RWPE2 (cell line): ENCODE data around the gene CKAP4.

Experiments used
- ATAC-seq: fragments of 200-7000 bp; cut with Tn5 transposase; 3 replicates; pipeline ENCODE4 v1.9.1; 2021; ENCODE audit warnings: low read depth
- DNase-seq: peaks from one replicate; pipeline ENCODE4 v3.0.0-alpha.2; 2020; ENCODE audit warnings: low spot score
- H3K27ac ChIP-seq: fragments of 450-650 bp; 2 replicates; pipeline ENCODE4 v1.5.1; 2017; ENCODE audit warnings: mild to moderate bottlenecking; ENCODE audit not compliant: poor library complexity, severe bottlenecking
- H3K27me3 ChIP-seq: fragments of 250-450 bp; sonication (Bioruptor Pico); 2 replicates; pipeline ENCODE4 v1.5.1; 2021; ENCODE audit warnings: mild to moderate bottlenecking, moderate library complexity; ENCODE audit not compliant: insufficient read depth, poor library complexity, severe bottlenecking
- H3K36me3 ChIP-seq: fragments of 250-450 bp; sonication (Bioruptor Pico); 2 replicates; pipeline ENCODE4 v1.5.1; 2020; ENCODE audit warnings: low read depth, mild to moderate bottlenecking, moderate library complexity
- H3K4me1 ChIP-seq: fragments of 250-450 bp; sonication (Bioruptor Pico); 2 replicates; pipeline ENCODE4 v1.5.1; 2021; ENCODE audit warnings: mild to moderate bottlenecking, moderate library complexity; ENCODE audit not compliant: insufficient read depth, poor library complexity, severe bottlenecking
- H3K4me3 ChIP-seq: fragments of 250-450 bp; sonication (Bioruptor Pico); 2 replicates; pipeline ENCODE4 v1.5.1; 2021; ENCODE audit warnings: mild to moderate bottlenecking, moderate library complexity; ENCODE audit not compliant: severe bottlenecking
- H3K9me3 ChIP-seq: fragments of 250-450 bp; sonication (Bioruptor Pico); 2 replicates; pipeline ENCODE4 v1.5.1; 2021; ENCODE audit warnings: mild to moderate bottlenecking, moderate library complexity; ENCODE audit not compliant: severe bottlenecking
- CTCF ChIP-seq: fragments of 450-650 bp; IDR thresholded peaks from one replicate; pipeline ENCODE4 v1.5.1; 2017; ENCODE audit warnings: mild to moderate bottlenecking, moderate library complexity; ENCODE audit not compliant: poor library complexity, severe bottlenecking

The CKAP4 gene

GRCh38 chr12:106194351-106194750, 53.5 kb downstream of the CKAP4 start:
- Histone ChIP-seq H3K4me3 (no peak overlapping the region), H3K36me3 (no peaks in the 10 kb centered on the region), H3K9me3 (no peaks in the 10 kb centered on the region), H3K27me3 (no peaks in the 10 kb centered on the region), H3K27ac (no peak overlapping the region), H3K4me1 (no peaks in the 10 kb centered on the region)
- no peak for DNase-seq
- ATAC-seq = no peak
- TF ChIP-seq CTCF = no peak

GRCh38 chr12:106193394-106194215, 54.2 kb downstream of the CKAP4 start:
- Histone ChIP-seq H3K36me3 (no peaks in the 10 kb centered on the region), H3K4me3 (no peak overlapping the region), H3K27ac (no peak overlapping the region), H3K27me3 (no peaks in the 10 kb centered on the region), H3K4me1 (no peaks in the 10 kb centered on the region), H3K9me3 (no peaks in the 10 kb centered on the region)
- DNase-seq (no peak), ATAC-seq (no peak)
- TF ChIP-seq CTCF = no peak

GRCh38 chr12:106192659-106193393, 55.0 kb downstream of the CKAP4 start:
- Histone ChIP-seq H3K4me1 (no peaks in the 10 kb centered on the region), H3K9me3 (no peaks in the 10 kb centered on the region), H3K27me3 (no peaks in the 10 kb centered on the region), H3K36me3 (no peaks in the 10 kb centered on the region), H3K4me3 (no peak overlapping the region), H3K27ac (no peak overlapping the region)
- ATAC-seq (no peak), DNase-seq (no peak)
- no peak for TF ChIP-seq CTCF

GRCh38 chr12:106190581-106190980, 57.2 kb downstream of the CKAP4 start:
- Histone ChIP-seq H3K4me3 (no peak overlapping the region), H3K36me3 (no peaks in the 10 kb centered on the region), H3K4me1 (no peaks in the 10 kb centered on the region), H3K27me3 (no peaks in the 10 kb centered on the region), H3K27ac (no peak overlapping the region), H3K9me3 (no peaks in the 10 kb centered on the region)
- no peak for TF ChIP-seq CTCF
- no peak for DNase-seq
- no peak for ATAC-seq

- Histone ChIP-seq H3K27ac (no peak overlapping the region), H3K9me3 (no peaks in the 10 kb centered on the region), H3K27me3 (no peaks in the 10 kb centered on the region), H3K4me3 (no peak overlapping the region), H3K4me1 (no peaks in the 10 kb centered on the region), H3K36me3 (no peaks in the 10 kb centered on the region)
- DNase-seq (no peak), ATAC-seq (no peak)
- no peak for TF ChIP-seq CTCF
These were observed 58.5 kb downstream of the CKAP4 start for GRCh38 chr12:106189341-106189740.
